ENCODE results near the gene GMPS.
"Not testable (repeated sequence)": the region's sequence is repeated elsewhere in the genome, so short reads cannot be mapped to it uniquely, and the experiment has no call there.

GMPS gene

DNA sequence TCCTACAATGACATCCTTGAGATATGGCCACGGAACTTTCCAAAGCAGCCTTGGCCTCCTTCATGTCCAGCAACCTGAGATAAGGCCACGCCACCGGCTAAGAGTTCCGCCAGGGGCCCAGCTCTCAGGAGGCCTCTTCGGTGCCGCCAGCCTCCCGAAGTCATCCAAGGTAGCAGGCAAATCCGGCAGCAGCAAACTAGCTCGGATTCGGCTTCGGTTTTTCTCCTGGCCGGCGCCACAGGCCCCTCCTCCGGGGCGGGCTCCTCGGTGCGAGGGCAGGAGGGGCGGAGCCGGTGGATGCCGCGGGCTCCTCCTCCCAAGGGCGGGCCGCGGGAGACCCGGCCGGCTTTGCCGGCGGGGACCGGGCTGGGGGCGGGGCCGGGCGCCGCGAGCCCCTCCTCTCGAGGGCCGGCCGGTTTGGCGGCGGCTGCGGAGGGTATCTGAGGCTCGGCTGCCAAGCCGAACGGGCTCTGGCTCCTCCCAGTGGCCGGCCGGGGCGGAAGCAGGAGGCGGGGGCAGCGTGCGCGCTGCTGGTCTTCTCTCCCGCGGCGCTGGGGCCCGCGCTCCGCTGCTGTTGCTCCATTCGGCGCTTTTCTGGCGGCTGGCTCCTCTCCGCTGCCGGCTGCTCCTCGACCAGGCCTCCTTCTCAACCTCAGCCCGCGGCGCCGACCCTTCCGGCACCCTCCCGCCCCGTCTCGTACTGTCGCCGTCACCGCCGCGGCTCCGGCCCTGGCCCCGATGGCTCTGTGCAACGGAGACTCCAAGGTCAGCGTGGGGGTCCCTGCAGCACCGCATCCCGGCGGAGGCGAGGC, at the start of gene GMPS:
GMPS (plus strand) TSS at position 518 of the 812 bp plus-strand sequence; CDS start at position 739, 221 bp downstream.
- DNase-seq (ENCODE audit: low spot score), result peak; percentile 94
- FAIRE-seq, result no peak

- DNase-seq (ENCODE audit: low spot score); FAIRE-seq: not testable (repeated sequence)
Measured at GRCh38 chr3:155828490-155829098, 41.9 kb upstream of the GMPS start.

DNA sequence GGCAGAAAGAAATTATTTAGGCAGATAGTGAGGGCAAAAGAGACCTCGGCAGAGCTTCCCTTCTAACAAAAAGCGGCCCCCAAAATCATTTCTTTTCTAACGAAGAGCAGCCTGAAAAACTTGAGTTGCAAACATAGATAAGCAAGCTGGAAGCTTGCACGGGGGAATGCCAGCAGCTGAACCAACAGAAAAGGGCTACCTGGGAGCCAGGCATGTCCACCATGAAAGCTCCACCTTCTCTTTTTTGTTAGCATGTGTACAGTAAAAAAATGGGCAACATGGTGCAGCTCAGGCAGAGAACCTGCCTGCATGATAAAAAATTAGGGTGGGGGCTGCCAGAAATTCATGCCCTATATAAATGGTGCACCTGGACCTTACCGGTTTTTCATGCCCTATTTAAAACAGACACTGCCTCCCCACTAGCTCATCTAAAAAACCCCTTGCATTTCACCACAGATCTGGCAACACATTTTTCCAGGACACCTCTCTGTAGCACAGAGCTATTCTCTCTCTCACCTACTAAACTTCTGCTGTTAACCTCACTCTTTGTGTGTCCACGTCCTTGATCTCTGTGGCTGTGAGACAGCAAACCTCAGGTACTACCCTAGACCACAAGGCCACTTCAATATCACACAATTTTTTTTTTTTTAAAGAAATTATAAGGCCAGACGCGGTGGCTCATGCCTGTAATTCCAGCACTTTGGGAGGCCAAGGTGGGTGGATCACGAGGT, 34.9 kb upstream of the GMPS start:
- DNase-seq (ENCODE audit: low spot score) (no peak), FAIRE-seq (no peak)

DNA sequence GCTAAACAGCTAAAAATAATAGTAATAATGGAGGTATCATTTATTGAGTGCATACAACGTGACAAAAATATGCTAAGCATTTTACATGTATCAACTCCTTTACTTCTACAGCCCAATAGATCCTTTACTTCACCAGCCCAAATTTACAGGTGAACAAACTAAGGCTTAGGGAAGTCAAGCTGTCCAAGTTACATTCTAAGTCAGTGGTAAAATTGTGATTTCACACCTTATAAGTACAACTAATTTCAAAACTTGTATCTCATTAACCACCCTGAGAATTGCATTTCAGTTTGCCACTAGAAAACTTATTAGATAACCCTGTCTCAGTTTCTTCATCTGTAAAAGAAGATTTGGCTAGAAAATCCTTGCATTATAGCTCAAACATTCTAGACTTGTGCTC, 26.9 kb upstream of the GMPS start:
- FAIRE-seq (no peak), DNase-seq (ENCODE audit: low spot score) (no peak)

GRCh38 chr3:155846119-155846518, 24.3 kb upstream of the GMPS start:
- DNase-seq (ENCODE audit: low spot score) (no peak), FAIRE-seq (no peak)

GRCh38 chr3:155847993-155848392, 22.5 kb upstream of the GMPS start:
- DNase-seq (ENCODE audit: low spot score) (no peak), FAIRE-seq (no peak)

- FAIRE-seq; DNase-seq (ENCODE audit: low spot score): not testable (repeated sequence)
Measured at GRCh38 chr3:155849404-155849803, 21.0 kb upstream of the GMPS start.

- FAIRE-seq, result no peak
- DNase-seq (ENCODE audit: low spot score), result no peak
Measured at GRCh38 chr3:155852341-155852740, 18.1 kb upstream of the GMPS start.

GRCh38 chr3:155853214-155854140, 17.0 kb upstream of the GMPS start:
- DNase-seq (ENCODE audit: low spot score) (peak; percentile 11), FAIRE-seq (no peak)

- no peak for FAIRE-seq
Measured at GRCh38 chr3:155854141-155854940, 16.1 kb upstream of the GMPS start, which contains the start of gene SLC33A1. Gene SLC33A1, minus strand, starts transcription at chr3:155854427. Its CDS starts 430 bp downstream, at chr3:155853997.

GRCh38 chr3:155859859-155860258, 10.6 kb upstream of the GMPS start:
- FAIRE-seq, result no peak

More at GRCh38 chr3:155854141-155854940, 16.1 kb upstream of the GMPS start, which contains the start of gene SLC33A1:
- DNase-seq (ENCODE audit: low spot score), result peak; percentile 96

DNA sequence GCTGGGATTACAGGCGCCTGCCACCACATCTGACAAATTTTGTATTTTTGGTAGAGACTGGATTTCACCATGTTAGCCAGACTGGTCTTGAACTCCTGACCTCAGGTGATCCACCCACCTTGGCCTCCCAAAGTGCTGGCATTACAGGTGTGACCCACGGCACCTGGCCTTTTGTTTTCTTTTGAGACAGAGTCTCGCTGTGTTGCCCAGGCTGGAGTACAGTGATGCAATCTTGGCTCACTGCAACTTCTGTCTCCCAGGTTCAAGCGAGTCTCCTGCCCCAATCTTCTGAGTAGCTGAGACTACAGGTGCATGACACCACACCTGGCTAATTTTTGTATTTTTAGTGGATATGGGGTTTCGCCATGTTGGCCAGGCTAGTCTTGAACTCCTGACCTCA, 10.0 kb upstream of the GMPS start:
- FAIRE-seq; DNase-seq (ENCODE audit: low spot score): not testable (repeated sequence)

More at GRCh38 chr3:155859859-155860258, 10.6 kb upstream of the GMPS start:
- DNase-seq (ENCODE audit: low spot score), result peak; percentile 7

DNA sequence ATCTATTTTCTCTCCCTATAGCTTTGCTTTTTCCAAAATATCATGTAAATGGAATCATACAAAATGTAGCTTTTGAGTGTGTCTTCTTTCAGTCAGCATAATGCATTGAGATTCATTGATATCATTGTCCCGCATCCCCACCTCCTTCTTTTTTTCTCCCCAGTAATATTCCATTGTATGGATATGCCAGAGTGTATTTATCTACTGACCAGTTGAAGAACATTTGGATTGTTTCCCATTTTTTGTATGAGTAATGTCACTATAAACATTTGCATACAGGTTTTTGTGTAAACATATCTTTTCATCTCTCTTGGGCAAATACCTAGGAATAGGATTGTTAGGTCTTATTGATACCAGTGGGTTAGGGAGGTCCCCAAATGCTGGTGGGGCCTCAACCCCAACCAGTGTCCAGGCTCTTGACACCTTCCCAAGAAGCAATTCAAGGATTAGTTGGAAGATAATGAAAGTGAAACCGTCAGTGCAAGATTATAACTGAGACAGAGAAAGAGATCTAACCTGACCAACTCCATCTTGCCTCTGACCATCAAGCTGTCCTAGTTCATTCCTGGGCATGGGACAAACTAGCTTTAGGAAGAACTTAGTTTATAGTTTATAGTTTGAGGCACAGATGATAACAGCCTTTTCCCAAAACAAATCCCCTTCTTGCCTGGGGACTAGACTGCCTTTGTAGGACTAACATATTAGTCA, 8.8 kb upstream of the GMPS start:
- DNase-seq (ENCODE audit: low spot score) (no peak), FAIRE-seq (no peak)

DNA sequence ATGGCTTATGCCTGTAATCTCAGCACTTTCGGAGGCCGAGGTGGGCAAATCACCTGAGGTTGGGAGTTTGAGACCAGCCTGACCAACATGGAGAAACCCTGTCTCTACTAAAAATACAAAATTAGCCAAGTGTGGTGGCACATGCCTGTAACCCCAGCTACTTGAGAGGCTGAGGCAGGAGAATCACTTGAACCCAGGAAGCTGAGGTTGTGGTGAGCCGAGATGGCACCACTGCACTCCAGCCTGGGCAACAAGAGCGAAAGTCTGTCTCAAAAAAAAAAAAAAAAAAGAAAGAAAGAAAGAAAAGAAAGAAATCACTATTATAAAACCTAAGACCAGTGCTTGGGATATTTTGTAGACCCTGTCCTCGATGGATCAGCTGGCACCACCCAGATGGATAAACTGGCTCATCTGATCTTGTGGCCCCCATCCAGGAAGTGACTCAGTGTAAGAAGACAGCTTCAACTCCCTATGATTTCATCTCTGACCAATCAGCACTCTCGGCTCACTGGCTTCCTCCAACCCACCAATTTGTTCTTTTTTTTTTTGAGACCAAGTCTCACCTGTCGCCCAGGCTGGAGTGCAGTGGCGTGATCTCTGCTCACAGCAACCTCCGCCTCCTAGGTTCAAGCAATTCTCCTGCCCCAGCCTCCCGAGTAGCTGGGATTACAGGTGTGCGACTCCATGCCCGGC, 8.0 kb upstream of the GMPS start:
- FAIRE-seq; DNase-seq (ENCODE audit: low spot score): not testable (repeated sequence)

- FAIRE-seq, result no peak
- DNase-seq (ENCODE audit: low spot score), result no peak
Measured at GRCh38 chr3:155863072-155863784, 7.2 kb upstream of the GMPS start.

DNA sequence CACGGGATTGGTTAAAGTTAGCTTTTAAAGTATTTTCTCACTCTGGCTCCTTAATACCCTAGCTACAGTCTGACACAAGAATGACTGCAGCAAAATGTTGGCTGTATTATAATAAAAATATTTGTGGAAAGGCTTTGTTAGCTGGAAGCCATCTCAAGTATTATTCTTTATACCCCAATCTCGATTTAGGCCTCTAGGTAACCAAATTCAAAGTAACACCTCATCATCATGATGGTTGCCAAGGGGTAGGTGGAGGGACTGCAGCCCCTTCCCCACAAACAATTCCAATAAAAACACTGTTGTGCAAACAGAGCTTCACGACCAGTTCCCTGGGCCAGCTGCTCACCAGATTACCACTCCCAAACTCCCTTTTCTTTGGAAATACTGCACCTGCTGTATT, 759 bp upstream of the GMPS start:
- FAIRE-seq, result no peak
- DNase-seq (ENCODE audit: low spot score), result peak; percentile 5

- peak; percentile 26 for DNase-seq (ENCODE audit: low spot score)
- no peak for FAIRE-seq
Measured at GRCh38 chr3:155870945-155871745, 695 bp downstream of the GMPS start.

Data from urothelium cell line (cell line).